GM21717 (cell line): ENCODE data around the gene CEBPG.

Experiments used
- ATAC-seq: cut with Tn5 transposase; IDR thresholded peaks from one replicate; pipeline ENCODE4 v1.9.1; 2021; ENCODE audit warnings: mild to moderate bottlenecking, moderate library complexity; ENCODE audit not compliant: unreplicated experiment

CEBPG gene

DNA sequence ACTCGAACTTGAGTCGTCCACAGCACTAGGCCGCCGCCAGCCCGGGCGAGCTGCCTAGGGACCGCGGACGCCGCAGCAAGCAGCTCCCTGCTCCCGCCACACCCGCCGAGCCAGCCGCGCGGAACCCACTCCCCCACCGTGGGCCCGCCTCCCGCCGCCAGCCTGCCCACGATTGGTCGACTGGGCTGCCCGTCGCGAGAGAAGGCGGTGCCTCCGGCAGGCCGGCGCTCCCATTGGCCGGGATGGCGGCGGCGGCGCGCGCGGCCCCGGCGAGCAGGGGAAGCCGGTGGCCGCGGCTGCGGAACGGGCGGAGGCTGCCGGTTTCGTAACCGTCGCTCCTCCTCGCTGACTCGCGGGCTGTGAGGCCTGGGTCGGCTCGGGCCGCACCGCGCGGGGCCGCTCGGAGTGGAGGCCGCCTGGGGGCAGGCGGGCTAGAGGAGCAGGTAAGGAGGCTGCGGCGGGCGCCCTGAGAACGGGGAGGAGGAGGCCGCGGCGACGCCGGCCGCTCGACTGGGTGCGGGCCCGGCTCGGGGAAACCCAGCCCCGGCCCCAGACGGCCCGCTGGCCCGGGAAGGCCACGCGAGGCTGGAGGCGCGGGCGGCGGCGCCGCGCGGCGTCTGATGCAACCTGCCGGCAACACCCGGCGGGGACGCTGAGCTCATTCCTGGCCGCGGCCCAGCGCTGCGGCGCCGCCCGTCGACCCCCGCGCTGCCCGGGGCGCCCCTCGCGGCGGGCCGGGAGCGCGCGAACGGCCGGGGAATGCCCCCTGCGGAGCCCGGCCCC, at the start of gene CEBPG:
CEBPG (plus strand) TSS at position 257 of the 783 bp plus-strand sequence. CDS start 5,531 bp downstream, outside the sequence.
- peak; percentile 80 for ATAC-seq

DNA sequence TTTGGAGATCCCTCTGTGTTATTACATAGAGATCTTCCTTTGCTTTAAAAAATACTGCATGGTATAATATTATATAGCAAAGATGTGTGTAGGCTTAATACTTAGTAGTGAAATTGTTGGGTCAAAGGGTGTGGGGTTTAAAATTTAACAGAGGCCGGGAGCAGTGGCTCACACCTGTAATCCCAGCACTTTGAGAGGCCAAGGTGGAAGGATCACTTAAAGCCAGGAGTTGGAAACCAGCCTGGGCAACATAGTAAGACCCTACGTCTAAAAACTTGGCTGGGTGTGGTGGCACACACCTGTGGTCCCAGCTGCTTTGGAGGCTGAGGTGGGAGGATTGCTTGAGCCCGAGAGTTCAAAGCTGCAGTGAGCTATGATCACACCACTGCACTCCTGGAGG, 48.9 kb upstream of the CEBPG start:
- ATAC-seq = no peak

DNA sequence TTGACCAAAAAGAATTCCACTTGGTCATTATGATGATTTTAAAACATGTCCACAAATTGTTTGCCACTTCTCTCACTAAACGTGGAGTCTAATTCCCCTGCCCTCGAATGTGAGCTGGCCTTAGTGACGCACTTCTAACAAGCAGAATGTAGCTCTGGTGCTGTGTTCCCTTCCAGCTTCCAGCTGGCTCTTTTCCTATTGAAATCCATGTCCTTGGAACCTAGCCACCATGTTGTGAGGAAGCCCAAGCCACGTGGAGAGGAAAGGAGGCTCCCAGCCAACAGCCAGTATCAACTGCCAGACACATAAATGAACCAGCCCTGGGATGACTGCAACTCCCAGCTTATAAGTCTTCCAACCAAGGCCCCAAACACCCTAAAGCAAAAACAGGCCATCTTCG, 47.6 kb upstream of the CEBPG start:
- no peak for ATAC-seq

DNA sequence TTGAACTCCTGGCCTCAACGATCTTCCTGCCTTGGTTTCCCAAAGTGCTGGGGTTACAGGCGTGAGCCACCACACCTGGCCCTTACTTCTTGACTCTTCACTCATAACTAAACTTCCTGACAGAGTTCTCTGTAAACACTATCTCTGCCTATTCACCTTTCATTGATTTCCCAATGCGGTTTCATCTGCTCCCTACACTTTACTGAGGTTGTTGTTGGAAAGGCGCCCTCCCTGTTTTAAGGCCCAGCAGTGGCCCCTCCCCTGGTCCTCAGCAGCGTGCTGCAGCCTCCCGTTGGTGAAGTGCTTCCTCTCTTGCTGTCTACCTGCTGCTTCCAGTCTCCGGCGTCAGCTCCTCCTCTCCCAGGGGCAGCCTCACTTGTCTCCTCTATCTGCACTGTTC, 44.4 kb upstream of the CEBPG start:
- ATAC-seq = no peak

DNA sequence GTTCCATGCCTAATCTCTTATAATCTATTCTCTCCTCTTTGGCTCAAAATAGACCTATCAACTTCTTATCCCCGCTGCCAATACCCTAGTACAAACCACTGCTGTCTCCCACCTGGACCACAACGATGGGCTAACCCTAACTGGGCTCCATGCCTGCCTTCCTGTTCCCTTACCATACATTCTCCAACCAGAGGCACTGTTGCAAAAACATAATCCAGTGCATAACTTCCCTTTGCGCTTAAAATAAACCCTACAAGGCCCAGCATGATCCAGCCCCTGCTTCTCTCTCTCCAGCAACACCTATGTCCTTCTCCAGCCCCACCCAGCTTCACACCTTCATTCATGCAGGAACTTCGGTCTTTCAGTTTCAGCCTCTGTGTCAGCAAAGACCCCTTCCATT, 43.8 kb upstream of the CEBPG start:
- ATAC-seq = no peak

DNA sequence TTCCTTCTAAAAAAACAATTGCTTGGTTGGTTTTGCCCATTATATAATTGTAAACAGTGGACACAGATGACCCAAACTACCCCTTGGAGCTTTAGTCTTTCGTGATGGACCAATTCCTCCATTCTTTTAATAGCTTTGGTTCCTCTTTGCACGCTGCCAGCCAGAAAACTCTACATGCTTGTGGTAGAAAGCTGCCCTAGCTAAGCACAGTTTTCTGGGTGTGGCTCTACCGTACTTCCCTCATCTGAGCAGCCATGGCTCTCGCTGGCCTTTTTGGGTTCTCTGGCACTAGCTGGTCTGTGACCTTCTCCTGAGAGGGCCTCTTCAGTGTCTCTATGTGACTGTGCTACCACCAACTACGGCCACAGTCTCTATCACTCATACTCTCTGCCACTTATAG, 41.3 kb upstream of the CEBPG start:
- no peak for ATAC-seq

DNA sequence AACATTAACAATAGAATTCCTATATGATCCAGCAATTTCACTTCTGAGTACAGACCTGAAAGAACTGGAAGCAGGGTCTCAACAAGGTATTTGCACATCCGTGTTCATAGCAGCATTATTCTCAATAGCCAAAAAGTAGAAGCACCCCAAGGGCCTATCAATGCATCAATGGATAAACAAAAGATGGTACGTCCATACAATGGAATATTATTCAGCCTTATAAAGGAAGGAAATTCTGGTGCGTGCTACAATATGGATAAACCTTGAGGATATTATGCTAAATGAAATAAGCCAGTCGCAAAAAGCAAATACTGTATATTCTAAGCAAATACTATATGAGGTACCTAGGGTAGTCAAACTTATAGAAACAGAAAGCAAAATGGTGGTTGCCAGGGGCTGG, 40.4 kb upstream of the CEBPG start:
- ATAC-seq = no peak

DNA sequence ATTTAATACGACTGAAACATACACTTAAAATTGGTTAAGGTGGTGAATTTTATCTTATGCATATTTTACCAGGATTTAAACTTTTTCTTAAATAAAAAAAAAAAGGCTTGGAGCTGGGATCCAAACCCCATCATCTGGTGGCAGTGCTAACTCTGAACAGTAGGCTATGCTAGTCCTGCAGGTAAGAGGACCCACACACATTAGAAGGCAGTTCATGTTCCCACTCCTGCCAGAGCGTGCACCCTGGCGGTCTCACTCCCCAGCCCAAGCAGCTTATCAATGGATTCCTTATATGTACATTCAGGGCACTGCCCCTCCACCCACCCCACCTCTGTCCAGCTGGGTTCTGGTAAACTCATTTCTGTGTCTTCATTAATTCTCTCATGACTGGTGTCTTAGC, 39.9 kb upstream of the CEBPG start:
- ATAC-seq = no peak

DNA sequence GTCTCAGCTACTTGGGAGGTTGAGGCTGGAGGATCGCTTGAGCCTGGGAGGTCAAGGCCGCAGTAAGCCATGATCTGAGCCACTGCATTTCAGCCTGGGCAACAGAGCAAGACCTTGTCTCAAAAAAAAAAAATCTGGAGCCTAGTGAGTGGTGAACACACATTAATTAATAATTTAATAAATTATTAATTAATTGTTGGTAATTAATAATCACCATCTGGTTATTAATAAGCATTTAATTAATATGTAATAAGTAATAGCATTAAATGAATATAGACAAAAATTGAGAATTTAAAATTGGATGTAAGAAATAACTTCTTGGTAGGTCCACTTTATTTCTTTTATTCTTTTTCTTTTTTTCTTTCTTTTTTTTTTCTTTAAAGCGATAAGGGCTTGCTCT, 39.2 kb upstream of the CEBPG start:
- no peak for ATAC-seq

DNA sequence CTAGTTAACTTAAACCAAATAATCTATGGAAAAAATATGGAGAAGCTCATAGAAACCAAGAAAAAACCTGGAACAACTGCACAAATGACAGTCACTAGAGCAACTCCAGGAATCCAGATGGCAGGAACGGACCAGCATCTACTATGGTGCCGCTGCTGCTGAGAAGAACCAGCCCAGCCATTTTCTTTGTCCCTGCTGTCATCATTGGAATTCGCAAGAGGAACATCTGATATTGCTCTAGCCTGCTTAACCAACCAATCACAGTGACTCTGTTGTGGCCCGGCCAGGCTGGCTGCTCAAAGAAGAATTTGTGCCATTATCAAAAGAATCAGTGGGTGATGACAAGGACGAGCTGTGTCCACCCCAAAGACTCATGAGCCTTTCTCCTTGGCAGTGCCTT, 38.1 kb upstream of the CEBPG start:
- no peak for ATAC-seq

DNA sequence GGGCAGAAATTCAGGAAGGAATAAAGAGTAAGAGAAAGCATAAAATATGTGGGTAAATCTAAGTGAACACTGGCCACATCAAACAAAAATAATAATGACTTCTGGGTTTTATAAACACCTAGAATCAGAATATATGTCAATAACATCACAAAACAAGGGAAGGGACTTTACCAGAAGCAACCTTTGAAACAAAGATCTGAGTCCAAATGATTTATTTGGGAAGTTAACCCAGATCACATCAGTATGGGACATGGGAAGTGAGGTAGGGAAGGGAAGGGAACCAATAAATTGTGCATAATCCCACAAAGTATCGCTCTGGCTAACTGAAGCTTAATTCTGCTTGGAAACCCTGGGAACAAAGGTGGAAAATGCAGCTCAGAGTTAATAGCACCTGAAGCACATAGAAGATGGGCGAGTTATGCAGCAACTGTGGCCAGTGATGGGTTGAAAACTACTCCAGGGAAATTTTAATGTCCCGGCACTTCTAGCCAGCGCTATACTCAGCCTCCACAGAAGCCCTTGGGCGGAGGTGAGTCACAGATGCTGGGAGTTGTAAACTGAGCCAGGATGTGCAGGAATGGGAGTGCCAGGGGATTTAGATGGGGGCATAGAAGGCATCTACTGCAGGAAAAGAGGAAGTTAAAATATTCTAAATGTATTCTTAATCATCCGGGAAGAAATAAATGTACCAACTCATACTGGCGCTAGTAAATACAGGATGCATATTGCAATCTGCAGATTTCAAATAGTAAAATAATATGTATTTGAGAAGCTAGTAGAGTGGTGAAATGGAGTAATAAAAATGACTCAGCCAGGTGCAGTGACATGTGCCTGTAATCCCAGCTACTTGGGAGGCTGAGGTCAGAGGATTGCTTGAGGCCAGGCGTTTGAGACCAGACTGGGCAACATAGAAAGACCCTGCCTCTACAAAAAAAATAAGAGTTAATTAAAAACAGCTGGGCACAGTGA, 34.2 kb upstream of the CEBPG start:
- ATAC-seq = no peak

DNA sequence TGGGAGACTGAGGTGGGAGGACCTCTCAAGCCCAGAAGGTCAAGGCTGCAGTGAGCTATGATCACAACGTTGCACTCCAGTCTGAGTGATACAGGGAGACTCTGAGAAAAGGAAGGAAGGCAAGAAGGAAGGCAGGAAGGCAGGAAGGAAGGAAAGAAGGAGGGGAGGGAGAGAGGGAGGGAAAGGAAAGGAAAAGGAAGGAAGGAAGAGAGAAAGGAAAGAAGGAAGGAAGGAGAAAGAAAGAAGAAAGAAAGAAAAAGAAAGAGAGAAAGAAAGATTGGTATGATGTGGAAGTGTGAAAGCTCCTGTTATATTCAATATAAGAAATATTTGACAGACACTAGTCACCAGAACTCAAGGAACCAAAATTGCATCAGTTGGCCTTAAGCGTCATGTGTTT, 32.5 kb upstream of the CEBPG start:
- ATAC-seq = no peak

DNA sequence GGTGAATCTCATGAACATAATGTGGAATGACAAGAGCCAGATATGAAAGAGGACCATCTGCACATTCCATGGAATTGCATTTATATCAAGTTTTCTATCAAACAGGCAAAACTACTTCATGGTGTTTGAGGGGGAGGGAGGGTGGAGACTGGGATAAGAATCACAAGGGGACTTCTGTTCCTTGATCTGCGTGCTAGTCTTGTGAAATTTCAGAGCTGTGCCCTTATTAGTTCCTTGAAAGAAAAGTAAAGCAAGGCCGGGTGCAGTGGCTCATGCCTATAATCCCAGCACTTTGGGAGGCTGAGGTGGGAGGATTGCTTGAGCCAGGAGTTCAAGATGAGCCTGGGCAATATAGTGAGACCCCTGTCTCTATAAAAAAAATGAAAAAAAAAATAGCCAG, 30.2 kb upstream of the CEBPG start:
- ATAC-seq = no peak

DNA sequence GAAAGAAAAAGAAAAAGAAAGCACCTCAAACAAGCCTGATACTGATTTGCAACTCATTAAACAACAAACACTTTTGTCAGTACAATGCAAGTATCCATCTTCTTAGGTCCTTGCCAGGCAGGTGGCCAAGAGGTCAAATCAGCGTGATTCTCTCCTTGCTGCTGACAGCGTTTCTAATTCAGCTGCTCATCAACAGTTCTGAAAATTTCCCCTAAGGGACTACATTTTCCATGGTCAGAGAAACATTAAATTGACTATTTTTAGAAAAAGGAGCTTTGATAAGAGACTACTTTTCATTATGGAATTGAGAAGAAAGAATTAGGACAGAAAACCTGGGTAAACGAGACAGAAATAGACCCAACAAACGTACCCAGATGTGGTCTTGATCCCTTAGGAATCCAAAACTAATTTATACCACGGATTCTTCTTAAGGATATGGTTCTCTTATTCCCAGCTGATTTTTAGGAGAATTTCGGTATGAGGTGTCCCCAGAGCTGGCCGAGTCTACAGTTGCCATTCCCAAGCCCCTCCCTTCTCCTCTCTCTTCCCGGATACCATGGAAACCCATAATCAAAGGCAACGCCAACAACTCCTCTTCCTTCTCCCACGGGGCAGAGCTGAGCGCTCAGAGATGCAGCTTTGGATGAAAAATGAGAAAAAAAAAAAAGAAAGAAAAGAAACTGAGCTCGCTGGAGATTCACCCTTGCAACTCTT, 29.5 kb upstream of the CEBPG start:
- no peak for ATAC-seq

DNA sequence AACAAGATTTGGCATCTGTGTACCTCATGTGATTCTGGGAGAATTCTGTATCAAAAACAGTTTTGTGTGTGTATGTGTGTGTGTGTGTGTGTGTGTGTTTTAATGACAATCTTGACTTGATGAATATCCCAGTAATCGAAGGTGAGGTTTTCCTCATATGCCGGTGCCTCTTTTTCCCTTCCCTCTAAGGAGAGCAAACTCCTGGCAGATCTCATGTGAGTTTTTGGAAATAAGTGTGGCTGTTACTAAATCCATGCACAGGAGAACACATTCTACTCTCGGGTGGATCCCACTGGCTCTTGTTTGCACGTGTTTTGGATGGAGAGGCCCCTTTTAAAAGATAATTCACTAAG, 29.0 kb upstream of the CEBPG start:
- no peak for ATAC-seq

DNA sequence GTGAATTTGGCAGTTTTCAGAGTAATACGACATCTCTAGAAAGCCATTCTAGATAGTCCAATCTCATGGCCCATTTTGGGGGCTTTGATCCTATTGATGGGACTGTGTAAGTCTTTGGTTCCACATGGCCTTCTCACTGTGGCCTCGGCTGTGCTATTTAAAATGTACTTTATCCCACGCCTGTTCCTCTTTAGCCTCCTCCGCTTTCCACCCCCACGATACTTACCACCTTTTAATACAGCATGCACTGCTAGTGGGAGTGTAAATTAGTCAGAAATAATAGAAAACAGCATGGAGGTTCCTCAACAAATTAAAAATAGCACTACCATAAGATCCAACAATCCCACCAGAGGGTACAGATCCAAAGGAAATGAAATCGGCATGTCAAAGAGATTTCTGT, 28.3 kb upstream of the CEBPG start:
- no peak for ATAC-seq

DNA sequence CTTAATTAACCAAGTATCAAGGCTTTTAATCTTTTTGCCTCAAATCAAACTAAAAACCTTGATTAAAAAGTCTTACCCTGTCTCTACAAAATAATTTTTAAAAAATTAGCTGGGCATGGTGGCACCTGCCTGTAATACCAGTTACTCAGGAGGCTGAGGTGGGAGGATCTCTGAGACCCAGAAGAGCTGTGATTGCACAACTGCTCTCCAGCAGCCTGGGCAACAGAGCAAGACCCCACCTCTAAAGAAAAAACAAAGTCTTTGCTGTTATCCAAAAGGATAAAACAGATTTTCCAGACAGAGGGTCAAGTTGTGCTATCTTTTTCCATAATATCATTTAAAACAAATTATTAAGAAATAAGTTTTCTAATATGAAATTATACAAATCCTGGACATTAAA, 26.8 kb upstream of the CEBPG start:
- no peak for ATAC-seq

DNA sequence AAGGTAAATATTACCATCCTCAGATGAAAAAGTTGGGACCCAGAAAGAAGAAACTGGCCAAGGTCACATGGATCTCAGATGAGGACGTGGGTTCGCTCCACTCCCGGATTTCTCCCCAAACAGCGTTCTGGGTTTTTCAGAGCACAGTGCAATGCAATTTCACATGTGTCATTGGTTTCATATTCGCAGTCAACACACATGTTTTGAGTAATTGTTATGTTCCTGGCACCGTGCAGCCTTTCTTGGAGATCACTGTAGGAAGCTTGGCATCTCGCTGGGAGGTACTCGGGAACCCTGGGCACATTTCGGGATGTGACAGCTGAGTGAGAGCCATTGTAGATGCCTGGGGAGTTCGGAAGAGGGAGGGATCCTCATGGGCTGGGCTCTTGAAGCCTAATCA, 26.2 kb upstream of the CEBPG start:
- ATAC-seq = no peak

DNA sequence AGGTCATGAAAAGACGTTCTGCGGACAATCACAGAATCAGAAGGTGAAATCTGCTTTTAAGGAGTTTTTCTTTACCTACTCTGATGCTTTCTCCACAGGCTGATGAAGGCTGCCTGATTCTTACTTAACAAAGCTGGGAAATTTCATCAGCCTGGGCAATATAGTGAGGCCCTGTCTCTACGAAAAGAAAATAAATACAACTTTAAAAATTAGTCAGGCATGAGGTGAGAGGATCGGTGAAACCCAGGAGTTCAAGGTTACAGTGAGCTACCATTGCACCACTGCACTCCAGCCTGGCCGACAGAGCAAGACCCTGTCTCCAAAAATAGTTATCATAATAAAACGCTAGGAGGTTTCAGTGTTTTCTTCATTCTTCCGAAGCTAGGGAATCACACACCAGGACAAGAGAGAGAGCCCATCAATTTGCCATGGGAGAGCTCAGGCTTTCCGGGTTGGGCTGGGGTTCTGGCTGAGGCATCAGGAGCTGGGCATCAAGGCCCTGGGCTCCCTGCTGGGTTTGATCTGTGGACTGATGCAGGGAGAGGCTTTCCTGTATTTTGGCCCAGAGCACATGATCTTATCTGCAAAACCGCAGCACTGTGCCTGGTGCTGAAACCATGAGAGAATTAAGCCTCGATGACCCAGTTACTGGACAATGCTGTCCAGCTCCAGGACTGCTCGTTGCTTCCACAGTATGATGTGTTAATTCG, 25.1 kb upstream of the CEBPG start:
- no peak for ATAC-seq

DNA sequence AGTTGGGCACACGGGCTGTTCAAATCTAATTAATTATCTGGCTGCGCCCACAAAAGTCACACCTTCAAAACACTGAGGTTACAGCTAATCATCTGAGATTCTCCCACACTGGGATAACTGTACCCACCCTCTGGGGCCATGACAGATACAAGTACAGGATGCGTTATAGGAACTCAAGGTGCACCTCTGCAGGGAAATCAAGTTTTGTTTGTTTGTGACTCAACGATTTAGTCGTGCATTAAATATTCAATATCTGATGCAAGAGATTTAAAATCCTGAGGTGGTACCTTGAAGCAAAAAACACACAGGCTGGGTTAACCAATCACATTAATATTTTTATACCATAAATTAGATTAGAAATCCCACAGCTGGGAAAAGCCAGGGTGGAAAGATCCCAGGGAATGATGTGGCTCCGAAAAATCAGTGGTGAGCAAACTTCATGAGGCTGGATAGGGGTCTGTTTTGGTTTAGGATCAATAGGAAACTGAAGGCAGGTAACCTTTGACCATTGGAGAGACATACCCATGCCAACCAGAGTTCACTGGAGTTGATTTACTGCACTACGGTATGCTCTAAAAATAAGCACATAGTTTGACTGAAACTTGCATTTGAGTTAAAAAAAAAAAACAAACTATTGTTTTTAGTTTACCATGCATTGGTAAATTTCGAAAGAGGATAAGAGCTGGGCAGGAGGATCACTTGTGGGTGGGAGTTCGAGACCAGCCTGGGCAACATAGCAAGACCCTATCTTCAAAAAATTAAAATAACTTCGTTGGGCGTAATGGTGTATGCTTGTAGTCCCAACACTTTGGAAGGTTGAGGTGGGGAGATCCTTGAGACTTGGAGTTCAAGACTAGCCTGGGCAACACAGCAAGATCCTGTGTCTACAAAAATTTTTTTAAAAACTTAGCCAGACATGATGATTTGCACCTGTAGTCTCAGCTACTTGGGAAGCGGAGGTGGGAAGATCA, 23.9 kb upstream of the CEBPG start:
- no peak for ATAC-seq
